CD14-positive monocyte (primary cell): ENCODE measurements around the gene TEX38. TPM values are rescaled to one million over a fixed set of nuclear protein-coding genes. Genes with fewer than 3 reads are reported as not detected.

Experiments used
- DNase-seq, 3 donors: peaks; one replicate each; pipeline ENCODE4 v3.0.0-alpha.2; 2011 to 2022
- H2AFZ ChIP-seq: 2 replicates; pipeline ENCODE4 v1.6.0; 2012; ENCODE audit warnings: mild to moderate bottlenecking, low read depth, low read length, inconsistent platforms; ENCODE audit not compliant: insufficient read depth, poor library complexity, severe bottlenecking
- H3K27ac ChIP-seq, 2 donors: 1 replicate in 1 of 2; 2 replicates in 1 of 2; pipeline ENCODE4 v1.5.1; 2012 to 2013; ENCODE audit warnings: low read length in 2 of 2, control low read depth in 1 of 2, inconsistent platforms in 1 of 2, low read depth in 1 of 2, mild to moderate bottlenecking in 1 of 2
- H3K27me3 ChIP-seq, 2 donors: one replicate each; pipeline versions ENCODE4 v1.6.0 to v1.6.1; 2011 to 2013; ENCODE audit warnings: low read length in 2 of 2; ENCODE audit not compliant: control insufficient read depth in 2 of 2, insufficient read depth in 2 of 2
- H3K36me3 ChIP-seq, 2 donors: replicated peaks in 1 of 2; 1 replicate in 1 of 2; 2 replicates in 1 of 2; pipeline versions ENCODE4 v1.5.1 to v1.6.1; 2012 to 2013; ENCODE audit warnings: low read length in 2 of 2, control low read depth in 1 of 2, inconsistent platforms in 1 of 2, mild to moderate bottlenecking in 1 of 2; ENCODE audit not compliant: insufficient read depth in 2 of 2, control insufficient read depth in 1 of 2
- H3K4me1 ChIP-seq, 2 donors: 1 replicate in 1 of 2; 2 replicates in 1 of 2; pipeline versions ENCODE4 v1.5.1 to v1.6.1; 2012 to 2013; ENCODE audit warnings: low read length in 2 of 2, control low read depth in 1 of 2, inconsistent platforms in 1 of 2, mild to moderate bottlenecking in 1 of 2, moderate library complexity in 1 of 2; ENCODE audit not compliant: insufficient read depth in 2 of 2, control insufficient read depth in 1 of 2
- H3K4me2 ChIP-seq: replicated peaks from 2 replicates; pipeline ENCODE3; 2012; ENCODE audit warnings: low read length, moderate library complexity, mild to moderate bottlenecking; ENCODE audit not compliant: poor library complexity, severe bottlenecking; ENCODE audit errors: extremely low read depth
- H3K4me3 ChIP-seq, 3 experiments: fragments of 200-600 bp in 1 of 3; sonication (generic) in 1 of 3; replicated peaks in 1 of 3; 1 replicate in 2 of 3; 2 replicates in 1 of 3; pipeline ENCODE4 v1.5.1; 2011 to 2013; ENCODE audit warnings: low read length in 3 of 3, mild to moderate bottlenecking in 3 of 3, control low read depth in 2 of 3, low read depth in 2 of 3, inconsistent platforms in 1 of 3, moderate library complexity in 1 of 3
- H3K79me2 ChIP-seq: 2 replicates; pipeline ENCODE4 v1.6.0; 2012; ENCODE audit warnings: mild to moderate bottlenecking, control low read depth, inconsistent platforms, low read length, moderate library complexity; ENCODE audit not compliant: insufficient read depth
- H3K9ac ChIP-seq: 2 replicates; pipeline ENCODE4 v1.6.0; 2017; ENCODE audit warnings: low read length, mild to moderate bottlenecking; ENCODE audit not compliant: insufficient read depth, poor library complexity, severe bottlenecking
- H3K9me3 ChIP-seq, 2 donors: replicated peaks in 1 of 2; 1 replicate in 1 of 2; 2 replicates in 1 of 2; pipeline versions ENCODE4 v1.5.1 to v1.6.1; 2012 to 2013; ENCODE audit warnings: low read length in 2 of 2, control low read depth in 1 of 2; ENCODE audit not compliant: control insufficient read depth in 1 of 2, insufficient read depth in 1 of 2
- H4K20me1 ChIP-seq: 2 replicates; pipeline ENCODE4 v1.6.0; 2012; ENCODE audit warnings: mild to moderate bottlenecking, low read length, control low read depth, moderate library complexity; ENCODE audit not compliant: insufficient read depth
- H3K27ac Mint-ChIP-seq, 7 donors: one replicate each; pipeline ENCODE4 v1.8.0; 2020; ENCODE audit warnings: mild to moderate bottlenecking in 7 of 7, mixed read lengths in 7 of 7, moderate library complexity in 6 of 7, inconsistent platforms in 2 of 7
- H3K27me3 Mint-ChIP-seq, 3 donors: one replicate each; pipeline ENCODE4 v1.8.0; 2021 to 2022; ENCODE audit warnings: low read depth in 3 of 3, mild to moderate bottlenecking in 3 of 3, mixed read lengths in 3 of 3, moderate library complexity in 3 of 3, inconsistent platforms in 1 of 3
- H3K36me3 Mint-ChIP-seq, 2 donors: one replicate each; pipeline ENCODE4 v1.8.0; 2020; ENCODE audit warnings: mixed read lengths in 2 of 2, inconsistent platforms in 1 of 2, mild to moderate bottlenecking in 1 of 2
- H3K4me1 Mint-ChIP-seq: one replicate; pipeline ENCODE4 v1.8.0; 2020; ENCODE audit warnings: mild to moderate bottlenecking, mixed read lengths
- H3K4me3 Mint-ChIP-seq, 2 donors: one replicate each; pipeline ENCODE4 v1.8.0; 2020; ENCODE audit warnings: mild to moderate bottlenecking in 2 of 2, mixed read lengths in 2 of 2, moderate library complexity in 1 of 2
- H3K9me3 Mint-ChIP-seq, 7 donors: one replicate each; pipeline ENCODE4 v1.8.0; 2020 to 2022; ENCODE audit warnings: mixed read lengths in 7 of 7, mild to moderate bottlenecking in 6 of 7, moderate library complexity in 6 of 7, inconsistent platforms in 2 of 7
- CTCF ChIP-seq: fragments of 200-600 bp; IDR thresholded peaks from one replicate; pipeline ENCODE4 v1.8.0; 2022; ENCODE audit warnings: antibody characterized with exemption, mild to moderate bottlenecking
- WGBS: methylation state at CpG from one replicate; pipeline ENCODE4 v1.1.5; 2013; ENCODE audit warnings: missing lambda C conversion rate; ENCODE audit not compliant: insufficient coverage; 5-methylcytosine and 5-hydroxymethylcytosine counted together
- intact Hi-C, 2 donors: fragments of 100-400 bp; cut with micrococcal nuclease; formaldehyde crosslinking; loops; one replicate each; pipeline versions ENCODE4 v1.15.0 to v1.15.1; 2023
- polyA plus RNA-seq, 3 donors: library from polyadenylated mRNA; depleted of rRNA in 1 of 3; unstranded in 2 of 3; stranded (reverse) in 1 of 3; fragments of 300-500 nt in 2 of 3; fragments of >200 nt in 1 of 3; fragmentation: Illumina TruSeq in 2 of 3; gene quantifications; 1 replicate in 2 of 3; 2 replicates in 1 of 3; pipeline ENCODE4 v1.2.3, GENCODE V29; 2012 to 2021

Gene TEX38
- polyA plus RNA-seq, 3 donors, result not detected

- Histone ChIP-seq H4K20me1 (no peaks in the 10 kb centered on the region), H3K4me2 (no peak overlapping the region), H3K27ac (no peak overlapping the region), H3K36me3 (peaks cover 58 to 81% of the 10 kb centered on the region in 2 donors), H3K27me3 (no peaks in the 10 kb centered on the region), H3K9me3 (no peaks in the 10 kb centered on the region), H3K4me3 (no peak overlapping the region), H3K4me1 (no peaks in the 10 kb centered on the region), H3K79me2 (no peaks in the 10 kb centered on the region), H3K9ac (no peak overlapping the region), H2AFZ (no peak overlapping the region)
- no peaks in the 10 kb centered on the region for H3K4me1 Mint-ChIP-seq
- intact Hi-C loops, result no loop called here
- no peaks in the 10 kb centered on the region for H3K27me3 Mint-ChIP-seq
- H3K9me3 Mint-ChIP-seq, result no peaks in the 10 kb centered on the region
- no peak for TF ChIP-seq CTCF
- H3K36me3 Mint-ChIP-seq, result peaks cover 72 to 82% of the 10 kb centered on the region in 2 donors
- no peak overlapping the region for H3K4me3 Mint-ChIP-seq
- no CpG with 5 or more reads among the region's 1 CpG for WGBS
- no peak for DNase-seq
- peak overlapping the region in 2 of 7 donors; percentile 69 to 82 for H3K27ac Mint-ChIP-seq
These were observed 4.1 kb downstream of the TEX38 start for GRCh38 chr1:46675549-46676314.

GRCh38 chr1:46676531-46676930 is 4.9 kb downstream of the TEX38 start:
- no peak for TF ChIP-seq CTCF
- H3K4me3 ChIP-seq, result no peak overlapping the region
- Mint-ChIP-seq H3K9me3 (no peaks in the 10 kb centered on the region), H3K4me1 (no peaks in the 10 kb centered on the region), H3K27me3 (no peaks in the 10 kb centered on the region), H3K27ac (peak overlapping the region in 2 of 7 donors; percentile 10 to 41), H3K36me3 (peaks cover 80 to 90% of the 10 kb centered on the region in 2 donors), H3K4me3 (no peak overlapping the region)
- H3K4me1 ChIP-seq, result no peaks in the 10 kb centered on the region
- no peak overlapping the region for H3K27ac ChIP-seq
- intact Hi-C loops, result no loop called here
- H3K27me3 ChIP-seq, result no peaks in the 10 kb centered on the region
- H3K9ac ChIP-seq, result no peak overlapping the region
- WGBS, result no CpG with 5 or more reads among the region's 1 CpG
- DNase-seq, result no peak
- H3K36me3 ChIP-seq, result peaks cover 66 to 88% of the 10 kb centered on the region in 2 donors
- H4K20me1 ChIP-seq, result no peaks in the 10 kb centered on the region
- no peaks in the 10 kb centered on the region for H3K9me3 ChIP-seq
- H2AFZ ChIP-seq, result no peak overlapping the region
- no peaks in the 10 kb centered on the region for H3K79me2 ChIP-seq
- no peak overlapping the region for H3K4me2 ChIP-seq
